RWPE1 (cell line): ENCODE data around the gene TRIP10.
"Not testable (repeated sequence)": the region's sequence is repeated elsewhere in the genome, so short reads cannot be mapped to it uniquely, and the experiment has no call there.

Experiments used
- CTCF ChIA-PET: fragments of 350-600 bp; sonication (Branson Sonifier 250); formaldehyde crosslinking; extraction: SDS; loops from one replicate; lab custom pipeline; 2021; lab: Yijun Ruan, JAX
- POLR2A ChIA-PET: fragments of 400-600 bp; formaldehyde crosslinking; extraction: SDS; loops from one replicate; lab custom pipeline; 2020; ENCODE audit warnings: antibody characterized with exemption; ENCODE audit not compliant: low non-redundant PET; lab: Yijun Ruan, JAX
- DNase-seq: peaks from one replicate; pipeline ENCODE4 v3.0.0; 2012; ENCODE audit warnings: low spot score
- H3K27ac ChIP-seq: fragments of 450-650 bp; 2 replicates; pipeline ENCODE4 v1.5.1; 2017
- TF ChIP-seq, protein P1 (sequence below): fragments of 450-650 bp; conservative IDR thresholded peaks from 2 replicates; pipeline ENCODE4 v1.5.1; 2017; ENCODE audit warnings: low read depth, mild to moderate bottlenecking

TRIP10 gene

DNA sequence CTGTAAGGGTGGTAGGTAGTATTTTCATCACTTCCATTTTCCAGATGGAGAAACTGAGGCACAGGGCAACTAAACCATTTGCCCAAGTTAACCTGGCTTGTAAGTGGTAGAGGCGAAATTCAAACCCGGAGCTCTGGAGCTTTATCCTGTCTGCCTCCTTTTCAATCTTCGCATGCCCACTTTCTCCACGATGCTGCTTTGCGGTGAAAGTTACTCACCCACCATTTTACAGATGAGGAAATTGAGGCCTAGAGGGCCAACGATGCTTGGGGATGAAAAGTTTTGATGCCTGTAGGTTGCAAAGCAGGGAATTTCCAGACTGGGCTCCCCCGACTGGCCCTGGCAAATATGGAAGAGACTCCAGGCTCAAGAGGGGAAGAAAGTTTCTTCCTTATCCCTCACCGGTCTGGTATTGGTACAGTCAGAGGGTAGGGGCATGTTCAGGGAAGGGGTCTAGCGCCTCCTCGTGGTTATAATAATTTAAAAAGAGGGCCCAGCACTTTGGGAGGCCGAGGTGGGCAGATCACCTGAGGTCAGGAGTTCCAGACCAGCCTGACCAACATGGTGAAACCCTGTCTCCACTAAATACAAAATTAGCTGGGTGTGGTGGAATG lies 29.6 kb downstream of the TRIP10 start:
- CTCF ChIA-PET = interaction anchor here (1.5 kb wide), 1 partner anchor 94 kb away, joined by 5 read pairs; no protein-coding TSS in a partner anchor

DNA sequence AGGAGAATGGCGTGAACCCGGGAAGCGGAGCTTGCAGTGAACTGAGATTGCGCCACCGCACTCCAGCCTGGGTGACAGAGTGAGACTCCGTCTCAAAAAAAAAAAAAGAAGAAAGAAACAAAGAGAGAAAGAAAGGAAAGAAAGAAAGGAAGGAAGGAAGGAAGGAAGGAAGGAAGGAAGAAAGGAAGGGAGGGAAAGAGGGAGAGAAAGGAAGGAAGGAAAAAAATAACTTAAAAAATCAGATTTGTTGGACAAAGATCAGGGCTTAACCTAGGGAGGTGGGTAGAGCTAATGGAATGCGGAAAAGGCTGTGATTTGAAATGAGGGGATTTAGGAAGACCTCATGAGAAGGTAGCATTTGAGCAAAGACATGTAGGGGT lies 32.2 kb downstream of the TRIP10 start:
- POLR2A ChIA-PET, CTCF ChIA-PET, H3K27ac ChIP-seq, DNase-seq: not testable (repeated sequence)

More for the DNA sequence above, 29.6 kb downstream of the TRIP10 start:
- TF ChIP-seq, protein P1, sequence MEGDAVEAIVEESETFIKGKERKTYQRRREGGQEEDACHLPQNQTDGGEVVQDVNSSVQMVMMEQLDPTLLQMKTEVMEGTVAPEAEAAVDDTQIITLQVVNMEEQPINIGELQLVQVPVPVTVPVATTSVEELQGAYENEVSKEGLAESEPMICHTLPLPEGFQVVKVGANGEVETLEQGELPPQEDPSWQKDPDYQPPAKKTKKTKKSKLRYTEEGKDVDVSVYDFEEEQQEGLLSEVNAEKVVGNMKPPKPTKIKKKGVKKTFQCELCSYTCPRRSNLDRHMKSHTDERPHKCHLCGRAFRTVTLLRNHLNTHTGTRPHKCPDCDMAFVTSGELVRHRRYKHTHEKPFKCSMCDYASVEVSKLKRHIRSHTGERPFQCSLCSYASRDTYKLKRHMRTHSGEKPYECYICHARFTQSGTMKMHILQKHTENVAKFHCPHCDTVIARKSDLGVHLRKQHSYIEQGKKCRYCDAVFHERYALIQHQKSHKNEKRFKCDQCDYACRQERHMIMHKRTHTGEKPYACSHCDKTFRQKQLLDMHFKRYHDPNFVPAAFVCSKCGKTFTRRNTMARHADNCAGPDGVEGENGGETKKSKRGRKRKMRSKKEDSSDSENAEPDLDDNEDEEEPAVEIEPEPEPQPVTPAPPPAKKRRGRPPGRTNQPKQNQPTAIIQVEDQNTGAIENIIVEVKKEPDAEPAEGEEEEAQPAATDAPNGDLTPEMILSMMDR = peak; percentile 17; the same call in 1 of the 2 replicates
- peak overlapping the region; percentile 83 for H3K27ac ChIP-seq
- no peak for DNase-seq
- POLR2A ChIA-PET = no interaction called here

DNA sequence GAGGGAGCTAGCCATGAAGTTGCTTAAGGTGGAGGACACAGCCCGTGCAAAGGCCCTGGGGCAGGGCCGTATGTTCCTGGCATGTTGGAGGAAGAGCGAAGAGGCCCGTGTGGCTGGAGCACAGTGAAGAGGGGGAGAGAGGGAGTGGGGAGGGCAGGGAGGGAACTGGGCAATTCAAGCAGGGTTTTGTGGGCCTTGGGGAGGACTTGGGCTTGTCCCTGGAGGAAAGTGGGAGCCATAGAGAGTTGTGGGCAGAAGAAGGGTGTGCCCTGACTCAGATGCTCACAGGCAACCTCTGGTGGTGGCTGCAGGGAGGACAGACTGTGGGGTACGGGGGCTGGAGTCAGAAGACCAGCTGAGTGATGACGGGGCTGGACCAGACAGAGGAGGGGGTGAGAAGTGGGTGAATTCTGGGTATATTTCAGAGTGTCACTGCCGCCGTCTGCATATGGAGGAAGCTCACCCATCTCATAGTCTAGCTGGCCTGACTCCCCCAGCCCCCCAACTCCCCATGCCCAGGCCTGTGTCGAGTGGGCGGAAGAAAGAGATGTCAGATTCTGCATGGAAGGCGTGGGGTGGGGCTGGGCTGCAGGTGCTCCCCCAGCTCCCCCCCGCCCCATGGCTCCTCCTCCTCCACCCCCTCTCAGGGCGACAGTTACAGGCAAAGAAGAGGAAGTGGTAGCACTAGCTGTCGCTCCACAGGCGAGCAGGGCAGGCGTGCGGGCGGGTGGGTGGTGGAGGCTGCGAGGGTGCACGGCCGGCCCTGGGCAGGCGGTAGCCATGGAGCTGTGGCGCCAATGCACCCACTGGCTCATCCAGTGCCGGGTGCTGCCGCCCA lies 32.8 kb downstream of the TRIP10 start, which contains the start of gene VAV1:
VAV1 (plus strand) TSS at position 681 of the 838 bp plus-strand sequence; CDS start at position 781, 100 bp downstream.
- no peak within 1 kb of the TSS for H3K27ac ChIP-seq
- TF ChIP-seq, protein P1 = no peak
- ChIA-PET POLR2A (no interaction called here), CTCF (interaction anchor here (1.0 kb wide), 1 partner anchor 11 kb away, joined by 5 read pairs; no protein-coding TSS in a partner anchor)
- DNase-seq = no peak

DNA sequence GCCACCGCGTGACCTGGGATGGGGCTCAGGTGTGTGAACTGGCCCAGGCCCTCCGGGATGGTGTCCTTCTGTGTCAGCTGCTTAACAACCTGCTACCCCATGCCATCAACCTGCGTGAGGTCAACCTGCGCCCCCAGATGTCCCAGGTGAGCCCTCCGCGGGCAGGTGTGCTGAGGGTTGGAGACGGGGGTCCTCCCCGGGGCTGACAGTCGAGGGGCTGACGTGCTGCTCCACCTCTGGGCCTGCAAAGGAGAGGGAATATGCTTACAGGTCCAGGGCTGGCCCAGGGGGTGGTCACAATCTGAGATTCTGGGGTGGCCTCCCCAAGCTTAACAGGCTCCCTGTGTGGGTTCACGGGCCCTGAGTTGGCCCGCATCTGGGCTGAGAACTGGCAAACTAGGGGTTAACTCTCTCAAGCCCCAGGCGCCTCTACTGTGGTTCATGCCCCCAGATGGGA lies 33.4 kb downstream of the TRIP10 start:
- ChIA-PET CTCF (interaction anchor here (0.5 to 1.0 kb wide), 2 partner anchors 10 to 532 kb away, joined by 5 to 8 read pairs; no protein-coding TSS in a partner anchor), POLR2A (no interaction called here)
- TF ChIP-seq, protein P1 = no peak
- no peak for DNase-seq
- no peak overlapping the region for H3K27ac ChIP-seq

DNA sequence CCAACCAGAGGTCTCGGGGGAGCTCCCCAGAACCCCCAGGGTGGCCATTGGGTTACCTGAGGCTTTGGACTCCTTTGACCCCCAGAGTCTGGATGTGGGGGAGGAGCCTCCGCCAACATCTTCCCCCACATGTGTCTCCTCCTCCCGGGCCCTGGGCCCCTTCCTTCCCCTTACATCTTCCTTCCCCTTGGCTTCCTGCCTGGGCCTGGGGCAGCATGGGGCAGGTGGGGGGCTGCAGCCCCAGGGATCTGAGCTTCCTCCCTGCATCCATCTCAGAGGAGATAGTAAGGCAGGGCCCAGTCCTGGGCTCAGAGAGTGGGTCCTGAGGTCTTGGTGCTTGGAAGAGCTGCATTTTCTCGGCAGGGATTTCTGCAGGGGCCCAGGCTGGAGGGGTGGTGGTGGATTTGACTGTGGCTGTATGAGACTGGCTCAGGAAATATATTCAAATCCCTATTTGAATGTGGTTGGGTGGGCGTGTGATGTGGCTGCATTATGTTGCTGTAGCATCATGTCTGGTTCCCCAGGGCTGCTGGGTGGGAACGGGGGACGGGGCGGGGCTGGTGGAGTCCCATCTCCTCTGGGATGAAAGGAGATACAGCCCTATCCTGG lies 33.9 kb downstream of the TRIP10 start:
- H3K27ac ChIP-seq = no peak overlapping the region
- TF ChIP-seq, protein P1 = no peak
- no peak for DNase-seq
- POLR2A ChIA-PET = no interaction called here
- CTCF ChIA-PET = interaction anchor here (0.5 kb wide), 1 partner anchor 531 kb away, joined by 8 read pairs; no protein-coding TSS in a partner anchor

DNA sequence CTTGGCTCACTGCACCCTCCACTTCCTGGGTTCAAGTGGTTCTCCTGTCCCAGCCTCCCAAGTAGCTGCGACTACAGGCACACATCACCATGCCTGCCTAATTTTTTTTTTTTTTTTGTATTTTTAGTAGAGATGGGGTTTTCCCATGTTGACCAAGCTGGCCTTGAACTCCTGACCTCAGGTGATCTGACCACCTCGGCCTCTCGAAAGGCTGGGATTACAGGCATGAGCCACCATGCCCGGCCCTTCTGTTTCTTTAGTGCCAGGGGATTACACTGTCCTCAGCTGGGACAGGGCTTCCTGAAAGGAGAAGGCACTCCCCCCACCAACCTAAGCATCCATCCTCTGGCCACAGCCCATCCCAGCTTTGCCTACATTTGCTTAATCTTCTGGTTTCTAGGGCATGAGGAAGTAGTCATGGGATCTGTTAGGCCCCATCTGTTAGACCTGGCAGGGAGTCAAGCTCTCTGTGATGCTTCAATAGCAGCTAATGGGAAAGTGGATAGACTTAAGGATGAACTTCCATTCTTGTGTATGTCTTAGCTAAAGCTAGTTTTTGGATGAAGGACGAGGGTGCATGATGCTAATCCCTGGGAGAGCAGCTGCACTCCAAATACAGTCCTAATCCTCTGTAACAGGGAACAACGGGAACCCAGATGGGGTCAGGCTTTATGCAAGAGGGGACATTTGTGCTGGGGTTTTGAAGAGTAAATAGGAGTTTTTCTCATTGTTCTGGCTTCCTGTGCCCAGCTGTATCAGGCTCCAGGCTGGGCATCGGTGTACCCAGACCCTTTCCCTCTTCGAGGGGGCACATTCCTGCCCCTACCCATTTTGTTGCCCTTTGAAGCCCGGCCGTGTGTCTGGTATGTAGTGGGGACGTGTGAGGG lies 35.6 kb downstream of the TRIP10 start:
- ChIA-PET CTCF (interaction anchor here (0.6 kb wide), 1 partner anchor 89 kb away, joined by 3 read pairs; no protein-coding TSS in a partner anchor), POLR2A (no interaction called here)
- no peak overlapping the region for H3K27ac ChIP-seq
- no peak for DNase-seq
- TF ChIP-seq, protein P1 = no peak

DNA sequence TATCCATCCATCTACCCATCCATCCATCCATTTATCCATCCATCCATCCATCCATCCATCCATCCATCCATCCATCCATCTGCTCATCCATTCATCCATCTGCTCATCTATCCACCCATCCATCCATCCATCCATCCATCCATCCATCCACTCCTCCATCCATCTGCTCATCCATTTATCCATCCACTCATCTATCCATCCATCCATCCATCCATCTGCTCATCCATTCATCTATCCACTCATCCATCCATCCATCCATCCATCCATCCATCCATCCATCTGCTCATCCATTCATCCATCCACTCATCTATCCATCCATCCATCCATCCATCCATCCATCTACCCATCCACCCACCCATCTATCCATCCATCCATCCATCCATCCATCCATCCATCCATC lies 36.6 kb downstream of the TRIP10 start:
- H3K27ac ChIP-seq, POLR2A ChIA-PET, CTCF ChIA-PET, DNase-seq: not testable (repeated sequence)
